ENCODE measurements around the gene COL9A3.

DNA sequence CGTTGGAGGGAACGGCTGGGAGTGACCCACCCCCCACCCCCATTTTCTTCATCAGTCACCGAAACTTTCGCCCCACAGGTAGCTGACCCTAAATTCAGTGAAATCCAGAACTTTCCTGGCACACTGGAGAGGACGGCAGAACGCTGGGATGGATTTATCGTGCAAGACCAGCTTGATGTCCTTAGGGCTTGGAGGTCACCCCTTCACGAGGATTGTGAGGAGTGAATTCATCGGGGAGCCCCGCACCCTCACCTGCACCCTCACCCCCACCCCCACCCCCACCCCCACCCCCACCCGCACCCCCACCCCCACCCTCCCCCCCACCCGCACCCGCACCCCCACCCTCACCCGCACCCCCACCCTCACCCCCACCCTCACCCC, 58.1 kb downstream of the COL9A3 start:
- TF ChIP-seq EZH2 (IDR thresholded peaks at IDR 0.05) (no peak), POLR2AphosphoS5 (IDR thresholded peaks at IDR 0.05; ENCODE audit: borderline replicate concordance, low read depth, low read length) (no peak)
